Activated CD4-positive, alpha-beta T cell treated with anti-CD3 and anti-CD28 coated beads for 4 hours (primary cell): ENCODE results near the gene PSD4.
A peak's percentile ranks its signal among the peaks of the same experiment; 100 is the strongest.

Experiments
- DNase-seq, 2 donors: peaks; one replicate each; pipeline ENCODE4 v3.0.0-alpha.2; 2020

The PSD4 gene

GRCh38 chr2:113240915-113241911 lies 67.4 kb downstream of the PSD4 start:
- peak; percentile 40 to 42 for DNase-seq

- no peak for DNase-seq
Observed at GRCh38 chr2:113242327-113242726, 68.6 kb downstream of the PSD4 start.

- no peak for DNase-seq
Observed at GRCh38 chr2:113245276-113245711, 71.5 kb downstream of the PSD4 start.

- no peak for DNase-seq
Observed at GRCh38 chr2:113246606-113247005, 72.8 kb downstream of the PSD4 start.

GRCh38 chr2:113248997-113249770 lies 75.4 kb downstream of the PSD4 start:
- DNase-seq: peak; percentile 67 to 75

GRCh38 chr2:113251118-113251517 lies 77.3 kb downstream of the PSD4 start:
- DNase-seq: peak in 1 of 2 donors; percentile 11

GRCh38 chr2:113252047-113252590 lies 78.3 kb downstream of the PSD4 start:
- DNase-seq: no peak

GRCh38 chr2:113253453-113253852 lies 79.7 kb downstream of the PSD4 start:
- no peak for DNase-seq

GRCh38 chr2:113255140-113256070 lies 81.6 kb downstream of the PSD4 start:
- DNase-seq: no peak

- no peak for DNase-seq
Observed at GRCh38 chr2:113257516-113258264, 83.9 kb downstream of the PSD4 start.

- no peak for DNase-seq
Observed at GRCh38 chr2:113258471-113259147, 84.8 kb downstream of the PSD4 start.
